GM18505 (cell line): Measurements from ENCODE around the gene ITGAE.

Experiments used
- ATAC-seq: cut with Tn5 transposase; IDR thresholded peaks from one replicate; pipeline ENCODE4 v1.9.1; 2021; ENCODE audit not compliant: unreplicated experiment
- POLR2A ChIP-seq: IDR thresholded peaks from 4 replicates; pipeline ENCODE4 v1.6.1; 2011; ENCODE audit warnings: borderline replicate concordance; ENCODE audit not compliant: insufficient read depth, insufficient read length; ENCODE audit errors: extremely low read depth

The ITGAE gene

GRCh38 chr17:3763777-3764170 is 37.2 kb downstream of the ITGAE start:
- no peak for ATAC-seq
- no peak for TF ChIP-seq POLR2A

DNA sequence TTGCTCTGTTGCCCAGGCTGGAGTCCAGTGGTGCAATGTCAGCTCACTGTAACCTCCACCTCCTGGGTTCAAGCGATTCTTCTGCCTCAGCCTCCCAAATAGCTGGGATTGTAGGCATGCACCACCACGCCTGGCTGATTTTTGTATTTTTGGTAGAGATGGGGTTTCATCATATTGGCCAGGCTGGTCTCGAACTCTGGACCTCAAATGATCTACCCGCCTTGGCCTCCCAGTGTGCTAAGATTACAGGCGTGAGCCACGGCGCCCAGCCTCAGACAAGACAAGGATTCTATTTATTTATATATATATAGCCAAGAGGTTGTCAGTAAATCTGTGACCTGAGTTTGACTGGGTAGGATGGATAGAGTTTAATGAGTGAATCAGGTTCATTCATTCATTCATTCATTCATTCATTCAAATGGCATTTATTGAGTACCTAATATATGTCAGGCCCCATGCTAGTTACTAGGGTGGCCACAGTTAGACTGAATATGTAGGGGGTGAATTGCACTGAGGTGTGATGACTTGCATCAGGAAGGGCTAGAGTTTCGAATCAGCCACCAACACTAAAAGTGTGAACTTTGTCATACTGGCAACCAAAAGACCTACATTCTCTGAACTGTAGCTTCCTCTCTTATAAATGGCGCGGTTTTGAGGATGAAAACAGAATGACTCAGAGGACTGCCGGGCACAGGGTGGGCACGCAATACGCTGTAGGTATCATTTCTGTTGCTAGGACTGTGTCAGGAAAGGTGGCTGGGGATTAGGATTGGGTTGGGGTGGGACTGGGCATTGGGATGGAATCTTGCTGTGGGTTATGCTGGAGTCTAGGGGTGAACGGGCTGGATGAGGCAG is 37.8 kb downstream of the ITGAE start:
- ATAC-seq: peak; percentile 56
- no peak for TF ChIP-seq POLR2A

- no peak for ATAC-seq
Observed at GRCh38 chr17:3761918-3762380, 39.0 kb downstream of the ITGAE start.

DNA sequence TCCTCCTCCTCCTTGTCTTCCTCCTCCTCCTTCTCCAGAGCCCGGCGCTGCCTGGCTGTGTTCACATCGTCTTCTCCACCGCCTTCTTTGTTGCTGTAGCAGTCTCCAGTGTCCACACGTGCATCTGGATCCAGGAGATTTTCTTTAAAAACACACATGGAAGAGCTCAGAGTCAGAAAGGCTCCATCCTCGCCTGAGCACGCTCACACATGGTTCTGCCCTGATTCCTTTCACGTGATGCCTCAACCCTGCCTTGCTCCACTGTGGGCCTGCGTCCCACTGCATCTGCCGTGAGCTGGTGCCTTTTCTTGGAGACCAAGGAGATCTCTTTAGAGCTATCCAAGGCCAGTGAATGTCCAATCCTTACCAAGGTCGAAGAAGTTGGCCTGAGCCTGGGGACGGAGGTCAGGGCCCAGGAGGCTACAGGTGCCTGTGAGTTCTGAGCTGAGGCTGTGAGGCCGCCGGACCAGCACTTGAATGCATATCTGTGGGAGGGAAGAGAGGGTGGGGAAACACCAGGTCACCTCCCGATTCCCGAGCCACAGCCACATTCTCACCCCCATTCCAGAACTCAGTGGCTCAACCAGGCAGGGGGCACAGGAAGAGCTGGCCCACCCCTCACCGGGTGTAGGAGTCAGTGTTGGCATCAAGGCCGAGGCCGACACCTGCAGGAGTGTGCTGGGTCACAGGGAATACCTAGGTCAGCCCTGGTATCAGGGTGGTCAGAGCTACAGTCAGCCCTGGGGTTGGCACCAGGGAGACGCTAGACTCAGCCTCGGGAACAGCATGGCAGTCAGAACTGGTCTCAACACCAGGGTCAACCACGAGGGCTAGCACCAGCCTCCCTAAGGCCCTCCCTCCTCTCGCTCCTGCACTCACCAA is 39.7 kb downstream of the ITGAE start:
- TF ChIP-seq POLR2A: no peak
- ATAC-seq: no peak

More at GRCh38 chr17:3761918-3762380, 39.0 kb downstream of the ITGAE start:
- no peak for TF ChIP-seq POLR2A

- TF ChIP-seq POLR2A: no peak
- ATAC-seq: no peak
Observed at GRCh38 chr17:3759597-3760216, 41.3 kb downstream of the ITGAE start.

DNA sequence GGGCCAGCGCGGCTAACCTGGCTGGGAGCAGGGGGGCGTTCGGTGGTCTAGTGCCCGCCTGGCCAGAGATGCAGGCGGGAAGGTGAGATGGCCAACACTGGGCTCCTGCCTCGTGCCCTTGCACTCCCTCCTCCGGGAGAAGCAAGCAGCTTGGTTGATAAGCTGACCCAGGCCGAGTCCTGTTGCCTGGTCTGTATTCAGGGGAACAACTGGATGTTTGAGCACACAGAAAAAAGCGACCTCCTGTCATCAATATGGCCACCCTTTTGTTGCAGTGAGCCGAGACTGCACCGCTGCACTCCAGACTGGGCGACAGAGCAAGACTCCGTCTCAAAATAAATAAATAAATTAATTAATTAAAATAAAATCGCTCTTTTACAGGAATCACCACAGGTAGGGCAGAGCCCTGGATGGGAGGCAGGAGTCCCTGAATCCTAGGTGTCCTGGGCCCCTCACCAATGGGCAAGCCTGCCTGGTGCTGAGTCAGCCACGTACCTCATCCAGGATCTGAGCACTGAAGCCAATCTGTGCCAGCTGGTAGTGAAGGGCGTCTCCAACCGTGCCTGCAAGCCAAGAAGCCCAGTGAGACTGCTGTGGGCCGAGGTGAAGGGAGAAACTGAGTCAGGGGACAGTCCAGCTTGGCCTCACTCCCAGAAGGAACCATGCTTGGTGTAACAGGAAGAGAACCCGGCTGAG is 45.5 kb downstream of the ITGAE start:
- ATAC-seq: peak; percentile 10
- TF ChIP-seq POLR2A: no peak

GRCh38 chr17:3754458-3755334 is 46.3 kb downstream of the ITGAE start:
- ATAC-seq: peak; percentile 54
- peak; percentile 48 for TF ChIP-seq POLR2A

DNA sequence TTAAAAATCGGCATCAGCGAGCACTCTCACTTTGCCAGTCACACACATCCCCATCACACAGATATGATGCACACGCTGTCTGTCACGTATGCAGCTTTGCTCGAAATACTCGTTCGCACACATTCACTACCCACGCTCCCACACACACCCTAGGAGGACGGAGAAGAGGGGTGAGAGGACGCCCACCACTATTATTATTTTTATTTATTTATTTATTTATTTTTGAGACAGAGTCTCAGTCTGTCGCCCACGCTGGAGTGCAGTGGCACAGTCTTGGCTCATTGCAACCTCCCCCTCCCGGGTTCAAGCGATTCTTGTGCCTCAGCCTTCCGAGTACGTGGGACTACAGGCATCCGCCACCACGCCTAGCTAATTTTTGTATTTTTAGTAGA is 46.9 kb downstream of the ITGAE start:
- TF ChIP-seq POLR2A: no peak
- no peak for ATAC-seq

DNA sequence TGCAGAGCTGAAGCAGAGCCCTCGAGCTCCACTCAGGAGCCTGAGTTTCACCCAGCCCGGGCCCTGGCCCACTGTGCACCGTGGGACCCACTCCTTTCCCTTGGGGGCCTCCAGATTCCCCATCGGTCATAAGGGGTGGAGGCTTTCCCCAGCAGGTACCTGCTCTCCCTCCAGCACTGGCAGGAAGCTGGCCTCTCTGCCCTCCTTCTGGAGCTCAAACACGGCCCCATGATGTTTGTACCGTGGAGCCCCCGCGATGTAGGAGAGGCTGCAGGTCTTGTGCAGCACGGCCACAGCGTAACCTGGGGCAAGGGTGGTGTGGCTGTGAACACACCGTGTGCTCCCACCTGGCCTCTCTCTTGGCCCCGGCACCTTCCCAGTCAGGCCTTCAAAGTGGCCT is 47.4 kb downstream of the ITGAE start:
- no peak for TF ChIP-seq POLR2A
- no peak for ATAC-seq

DNA sequence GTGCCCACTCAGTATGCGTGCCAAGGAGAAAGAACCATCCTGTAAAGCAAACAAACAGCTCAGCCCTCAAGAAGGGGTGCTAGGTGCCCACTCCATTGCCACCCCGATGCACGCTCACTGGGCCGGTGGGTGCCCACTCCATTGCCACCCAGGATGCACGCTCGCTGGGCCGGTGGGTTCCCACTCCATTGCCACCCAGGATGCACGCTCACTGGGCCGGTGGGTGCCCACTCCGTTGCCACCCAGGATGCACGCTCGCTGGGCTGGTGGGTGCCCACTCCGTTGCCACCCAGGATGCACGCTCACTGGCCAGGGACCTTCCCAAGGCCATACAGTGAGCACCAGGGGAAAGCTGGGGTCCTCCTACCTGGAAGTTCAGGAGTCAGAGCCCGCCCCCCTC is 49.2 kb downstream of the ITGAE start:
- no peak for ATAC-seq
- no peak for TF ChIP-seq POLR2A

DNA sequence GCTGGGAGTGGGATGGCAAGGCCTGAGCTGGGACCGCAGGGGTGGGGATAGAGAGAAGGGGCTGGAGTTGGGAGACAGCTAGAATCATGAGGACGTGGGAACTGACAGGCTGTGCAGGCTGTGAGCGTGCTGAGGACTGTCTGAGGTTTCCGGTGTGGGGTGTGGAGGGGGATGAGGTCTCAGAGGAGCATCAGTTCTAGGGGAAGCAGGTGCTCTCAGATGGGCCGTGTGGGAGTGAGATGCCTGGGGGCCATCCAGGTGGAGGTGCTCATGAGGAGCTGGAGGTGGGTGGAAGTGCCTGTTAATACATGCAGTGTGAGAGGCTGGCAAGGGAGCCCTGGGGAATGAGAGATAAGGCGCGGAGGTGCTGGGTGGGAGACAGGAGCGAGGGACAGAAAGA is 50.1 kb downstream of the ITGAE start:
- ATAC-seq: no peak
- no peak for TF ChIP-seq POLR2A

- no peak for ATAC-seq
- TF ChIP-seq POLR2A: no peak
Observed at GRCh38 chr17:3750296-3750695, 50.7 kb downstream of the ITGAE start.
